ENCODE results near the gene IFRD1.
"Not testable (repeated sequence)": the region's sequence is repeated elsewhere in the genome, so short reads cannot be mapped to it uniquely, and the experiment has no call there.

IFRD1 gene

GRCh38 chr7:112492186-112492585 lies 41.9 kb downstream of the IFRD1 start:
- DNase-seq = no peak

GRCh38 chr7:112494656-112495055 lies 44.4 kb downstream of the IFRD1 start:
- no peak for DNase-seq

- DNase-seq = no peak
Observed at GRCh38 chr7:112495156-112495788, 45.0 kb downstream of the IFRD1 start.

GRCh38 chr7:112495810-112496462 lies 45.7 kb downstream of the IFRD1 start:
- peak; percentile 43 for DNase-seq

GRCh38 chr7:112497481-112497880 lies 47.2 kb downstream of the IFRD1 start:
- DNase-seq = no peak

GRCh38 chr7:112500619-112501018 lies 50.4 kb downstream of the IFRD1 start:
- DNase-seq = no peak

- DNase-seq = no peak
Observed at GRCh38 chr7:112501801-112502503, 51.7 kb downstream of the IFRD1 start.

GRCh38 chr7:112502700-112503099 lies 52.4 kb downstream of the IFRD1 start:
- DNase-seq = no peak

- no peak for DNase-seq
Observed at GRCh38 chr7:112503361-112503972, 53.2 kb downstream of the IFRD1 start.

- DNase-seq = no peak
Observed at GRCh38 chr7:112504093-112504695, 53.9 kb downstream of the IFRD1 start.

- peak; percentile 9 for DNase-seq
Observed at GRCh38 chr7:112505495-112505894, 55.2 kb downstream of the IFRD1 start.

- no peak for DNase-seq
Observed at GRCh38 chr7:112508404-112508803, 58.1 kb downstream of the IFRD1 start.

- no peak for DNase-seq
Observed at GRCh38 chr7:112509402-112509801, 59.1 kb downstream of the IFRD1 start.

- no peak for DNase-seq
Observed at GRCh38 chr7:112510001-112510742, 59.9 kb downstream of the IFRD1 start.

GRCh38 chr7:112510743-112511110 lies 60.5 kb downstream of the IFRD1 start:
- no peak for DNase-seq

GRCh38 chr7:112511451-112512202 lies 61.4 kb downstream of the IFRD1 start:
- DNase-seq = no peak

GRCh38 chr7:112512451-112513210 lies 62.4 kb downstream of the IFRD1 start:
- no peak for DNase-seq

- no peak for DNase-seq
Observed at GRCh38 chr7:112515989-112516388, 65.7 kb downstream of the IFRD1 start.

- not testable (repeated sequence) for DNase-seq
Observed at GRCh38 chr7:112516418-112516817, 66.2 kb downstream of the IFRD1 start.

- no peak for DNase-seq
Observed at GRCh38 chr7:112517487-112517886, 67.2 kb downstream of the IFRD1 start.

- DNase-seq = no peak
Observed at GRCh38 chr7:112520787-112521186, 70.5 kb downstream of the IFRD1 start.
